ENCODE results near the gene ZNRF1. TPM values are rescaled to one million over a fixed set of nuclear protein-coding genes. Genes with fewer than 3 reads are reported as not detected.
"Not testable (repeated sequence)": the region's sequence is repeated elsewhere in the genome, so short reads cannot be mapped to it uniquely, and the experiment has no call there.

The ZNRF1 gene
- total RNA-seq, 2 experiments from 2014 or later = 11.0 to 13.7 TPM

DNA sequence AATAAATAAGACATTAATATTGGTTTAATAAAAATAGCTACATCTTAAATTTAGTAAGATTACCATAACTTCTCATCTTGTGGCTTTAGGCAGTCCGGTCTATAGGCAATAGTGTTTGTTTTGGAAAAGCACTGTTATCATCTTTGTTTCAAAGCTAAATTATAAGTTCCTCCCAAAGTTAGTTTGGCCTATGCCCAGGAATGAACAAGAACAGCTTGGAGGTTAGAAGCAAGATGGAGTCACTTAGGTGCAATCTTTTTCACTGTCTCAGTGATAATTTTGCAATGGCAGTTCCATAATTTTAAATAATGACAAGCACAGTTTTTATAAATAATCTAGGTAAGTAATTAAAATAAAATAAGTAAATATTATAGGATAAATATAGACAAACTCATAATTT lies 123.8 kb downstream of the ZNRF1 start:
- Mint-ChIP-seq H3K4me1 (ENCODE audit: low read depth) (no peaks in the 10 kb centered on the region), H3K27me3 (no peaks in the 10 kb centered on the region), H3K4me3 (no peak overlapping the region), H3K9me3 (peaks cover 13% of the 10 kb centered on the region), H3K27ac (no peak overlapping the region), H3K36me3 (ENCODE audit: low read depth) (peaks cover 4% of the 10 kb centered on the region)
- intact Hi-C loops (cut with micrococcal nuclease) = no loop called here
- no peak for TF ChIP-seq CTCF (IDR thresholded peaks at IDR 0.05)
- ATAC-seq = no peak
- no peak for DNase-seq
- CTCF ChIA-PET = interaction anchor here (2.1 to 2.9 kb wide), 2 partner anchors 11 to 124 kb away, joined by 9 to 15 read pairs; partner anchors contain the start of gene ZNRF1
- POLR2A ChIA-PET = no interaction called here

- ChIA-PET POLR2A (no interaction called here), CTCF (interaction anchor here (1.4 kb wide), 1 partner anchor 14 kb away, joined by 3 read pairs; no protein-coding TSS in a partner anchor)
- intact Hi-C loops (cut with micrococcal nuclease) = no loop called here
- H3K27ac Mint-ChIP-seq = no peak overlapping the region
- H3K36me3 Mint-ChIP-seq (ENCODE audit: low read depth) = peaks cover 4% of the 10 kb centered on the region
- H3K9me3 Mint-ChIP-seq = peaks cover 5% of the 10 kb centered on the region
- H3K4me3 Mint-ChIP-seq = no peak overlapping the region
- ATAC-seq (no peak), DNase-seq (no peak)
- H3K27me3 Mint-ChIP-seq = peaks cover 5% of the 10 kb centered on the region
- peaks cover 9% of the 10 kb centered on the region for H3K4me1 Mint-ChIP-seq (ENCODE audit: low read depth)
- TF ChIP-seq CTCF (IDR thresholded peaks at IDR 0.05) = no peak
These were observed 129.0 kb downstream of the ZNRF1 start for GRCh38 chr16:75127713-75128415.

DNA sequence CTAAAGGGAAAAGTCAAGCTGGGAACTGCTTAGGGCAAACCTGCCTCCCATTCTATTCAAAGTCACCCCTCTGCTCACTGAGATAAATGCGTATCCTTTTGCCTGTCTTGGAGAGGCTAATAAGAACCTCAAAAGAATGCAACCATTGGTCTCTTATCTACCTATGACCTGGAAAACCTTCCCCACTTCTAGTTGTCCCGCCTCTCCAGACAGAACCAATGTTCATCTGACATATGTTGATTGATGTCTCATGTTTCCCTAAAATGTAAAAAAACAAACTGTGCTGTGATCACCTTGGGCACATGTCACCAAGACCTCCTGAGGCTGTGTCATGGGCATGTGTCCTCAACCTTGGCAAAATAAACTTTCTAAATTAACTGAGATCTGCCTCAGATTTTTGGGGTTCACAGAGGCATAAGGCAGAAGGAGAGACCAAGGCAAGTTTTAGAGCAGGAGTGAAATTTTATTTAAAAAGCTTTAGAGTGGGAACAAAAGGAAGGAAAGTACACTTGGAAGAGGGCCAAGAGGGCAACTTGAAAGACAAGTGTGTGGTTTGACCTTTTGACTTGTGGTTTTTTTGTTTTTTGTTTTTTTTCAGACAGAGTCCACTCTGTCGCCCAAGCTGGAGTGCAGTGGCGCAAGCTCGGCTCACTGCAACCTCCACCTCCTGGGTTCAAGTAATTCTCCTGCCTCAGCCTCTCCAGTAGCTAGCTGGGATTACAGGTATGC lies 130.8 kb downstream of the ZNRF1 start:
- H3K27me3 Mint-ChIP-seq; intact Hi-C loops (cut with micrococcal nuclease); ATAC-seq; H3K27ac Mint-ChIP-seq; H3K4me3 Mint-ChIP-seq; DNase-seq; POLR2A ChIA-PET; H3K9me3 Mint-ChIP-seq; H3K4me1 Mint-ChIP-seq (ENCODE audit: low read depth); H3K36me3 Mint-ChIP-seq (ENCODE audit: low read depth): not testable (repeated sequence)
- CTCF ChIA-PET = interaction anchor here (1.1 to 1.6 kb wide), 3 partner anchors 10 to 19 kb away, joined by 3 to 4 read pairs (median 3); no protein-coding TSS in a partner anchor

- Mint-ChIP-seq H3K27me3 (peaks cover 5% of the 10 kb centered on the region), H3K36me3 (ENCODE audit: low read depth) (peaks cover 4% of the 10 kb centered on the region), H3K4me3 (no peak overlapping the region), H3K4me1 (ENCODE audit: low read depth) (peaks cover 9% of the 10 kb centered on the region), H3K9me3 (peaks cover 5% of the 10 kb centered on the region), H3K27ac (no peak overlapping the region)
- DNase-seq (no peak), ATAC-seq (no peak)
- CTCF ChIA-PET = interaction anchor here (1.0 to 1.6 kb wide), 4 partner anchors 9 to 20 kb away, joined by 3 to 4 read pairs (median 3); no protein-coding TSS in a partner anchor
- POLR2A ChIA-PET = no interaction called here
- intact Hi-C loops (cut with micrococcal nuclease) = no loop called here
- TF ChIP-seq CTCF (IDR thresholded peaks at IDR 0.05) = no peak
These were observed 131.4 kb downstream of the ZNRF1 start for GRCh38 chr16:75130150-75130771.

DNA sequence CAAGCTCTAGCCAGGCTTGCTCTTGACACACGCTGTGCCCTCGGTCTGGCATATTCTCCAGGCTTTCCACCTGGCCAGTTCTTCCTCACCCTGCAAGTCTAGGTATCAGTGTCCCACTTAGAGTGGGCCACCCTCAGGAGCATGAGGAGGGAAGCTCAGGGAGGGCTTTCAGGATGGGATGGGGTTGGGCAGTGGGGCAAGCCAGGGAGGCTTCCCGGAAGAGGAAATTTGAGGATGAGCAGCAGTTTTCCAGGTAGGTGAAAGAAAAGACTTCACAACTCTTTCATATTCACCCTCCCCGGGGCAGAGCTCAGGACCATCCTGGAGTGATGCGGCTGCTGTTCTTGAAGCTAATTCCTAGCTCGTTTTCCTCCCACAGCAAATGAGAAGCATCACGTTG lies 132.3 kb downstream of the ZNRF1 start:
- Mint-ChIP-seq H3K36me3 (ENCODE audit: low read depth) (peaks cover 4% of the 10 kb centered on the region), H3K4me1 (ENCODE audit: low read depth) (peaks cover 9% of the 10 kb centered on the region), H3K27me3 (peaks cover 5% of the 10 kb centered on the region), H3K9me3 (peaks cover 5% of the 10 kb centered on the region), H3K27ac (no peak overlapping the region), H3K4me3 (no peak overlapping the region)
- DNase-seq (no peak), ATAC-seq (no peak)
- no peak for TF ChIP-seq CTCF (IDR thresholded peaks at IDR 0.05)
- ChIA-PET CTCF (interaction anchor here (1.0 to 1.6 kb wide), 2 partner anchors 9 to 13 kb away, joined by 3 to 4 read pairs; no protein-coding TSS in a partner anchor), POLR2A (no interaction called here)
- intact Hi-C loops (cut with micrococcal nuclease) = no loop called here
